Ovary (tissue), 9 donors: ENCODE results near the gene SNRNP48. TPM values are rescaled to one million over a fixed set of nuclear protein-coding genes. Genes with fewer than 3 reads are reported as not detected.

Experiments
- polyA plus RNA-seq, 2 donors: library from polyadenylated mRNA; stranded (reverse); fragments of 200-250 nt in 1 of 2; fragments of 350-450 nt in 1 of 2; fragmentation: Illumina TruSeq in 1 of 2; extraction: RNeasy Lipid Tissue Mini Kit (QIAGEN cat#74804) in 1 of 2; gene quantifications; one replicate each; pipeline ENCODE4 v1.2.3, GENCODE V29; 2013 to 2014
- total RNA-seq, 7 donors: library from RNA; depleted of rRNA in 2 of 7; stranded (reverse); fragments of >200 nt in 2 of 7; fragmentation: NEBNext Ultra II Directional in 3 of 7; extraction: Animal tissue kit (Norgen Biotek cat#: 25700) in 3 of 7; gene quantifications; one replicate each; pipeline versions ENCODE4 v1.1.0 to v1.2.4, GENCODE V29; 2016 to 2023
- donor health status: DM: no; HTN: no; CAD: no; lungs with moderate emphysema.
- donor health status: DM: no; HTN: no; CAD: no.
- donor health status: Bipolar disorder and iron deficiency.
- donor health status: DM: yes; HTN: yes; CAD: no.
- donor health status: DM: no; HTN: no; CAD: no.
- donor health status: DM: yes; HTN: yes; CAD: no.

SNRNP48 gene
- total and polyA plus RNA-seq, 9 donors, result 8.6 to 19.6 (median 11.7) TPM

Other genes starting within 250 kb of the SNRNP48 start
- gene CAGE1, start 200.5 kb upstream of the SNRNP48 start, total RNA-seq, result not detected
- not detected for gene CAGE1, start 200.5 kb upstream of the SNRNP48 start, polyA plus RNA-seq
- gene RIOK1, start 200.4 kb upstream of the SNRNP48 start, total RNA-seq, result 10 to 100 TPM; 11.2 to 33.2 (median 18.5) TPM
- gene RIOK1, start 200.4 kb upstream of the SNRNP48 start, polyA plus RNA-seq, result 10 to 100 TPM; 11.7 to 17.3 TPM
- gene DSP, start 48.5 kb upstream of the SNRNP48 start, total RNA-seq, result 10 to 100 TPM in 1 of 7 donors, 1 to 10 TPM in 6; 2.1 to 65.7 (median 6.7) TPM
- gene DSP, start 48.5 kb upstream of the SNRNP48 start, polyA plus RNA-seq, result 10 to 100 TPM in 1 of 2 donors, 1 to 10 TPM in 1; 4.4 to 12.7 TPM
- 10 to 100 TPM in 2 of 7 donors, 1 to 10 TPM in 5; 3.4 to 15.9 (median 6.7) TPM for gene BMP6, start 135.9 kb downstream of the SNRNP48 start, total RNA-seq
- gene BMP6, start 135.9 kb downstream of the SNRNP48 start, polyA plus RNA-seq, result 10 to 100 TPM; 24.9 to 28.1 TPM